Trophoblast cell (in vitro differentiated cells and primary cell): ENCODE measurements around the gene CCDC112.

Source experiments
- DNase-seq, 2 donors: peaks; one replicate each; pipeline ENCODE4 v3.0.0-alpha.2; 2016
- H2AFZ ChIP-seq: 2 replicates; pipeline ENCODE4 v1.6.1; 2013; ENCODE audit warnings: low read length, moderate library complexity, mild to moderate bottlenecking; ENCODE audit not compliant: insufficient read depth, poor library complexity
- H2AK5ac ChIP-seq: 2 replicates; pipeline ENCODE4 v1.6.1; 2013; ENCODE audit warnings: mild to moderate bottlenecking, low read length
- H2BK120ac ChIP-seq: 2 replicates; pipeline ENCODE4 v1.6.1; 2013; ENCODE audit warnings: low read length, mild to moderate bottlenecking, moderate library complexity; ENCODE audit not compliant: insufficient read depth, poor library complexity
- H2BK12ac ChIP-seq: 2 replicates; pipeline ENCODE4 v1.6.1; 2013; ENCODE audit warnings: mild to moderate bottlenecking, low read length, moderate library complexity
- H2BK5ac ChIP-seq: 2 replicates; pipeline ENCODE4 v1.6.1; 2013; ENCODE audit warnings: low read length, low read depth, moderate library complexity, mild to moderate bottlenecking; ENCODE audit not compliant: poor library complexity
- H3K14ac ChIP-seq: 2 replicates; pipeline ENCODE4 v1.6.1; 2013; ENCODE audit warnings: mild to moderate bottlenecking, low read length
- H3K18ac ChIP-seq: 2 replicates; pipeline ENCODE4 v1.6.1; 2013; ENCODE audit warnings: mild to moderate bottlenecking, low read length
- H3K23ac ChIP-seq: 2 replicates; pipeline ENCODE4 v1.6.1; 2013; ENCODE audit warnings: low read length
- H3K27ac ChIP-seq: 2 replicates; pipeline ENCODE4 v1.5.1; 2013; ENCODE audit warnings: low read depth, mild to moderate bottlenecking, inconsistent platforms, low read length, moderate library complexity
- H3K27me3 ChIP-seq: 2 replicates; pipeline ENCODE4 v1.6.1; 2013; ENCODE audit warnings: inconsistent platforms, mild to moderate bottlenecking, low read length, moderate library complexity; ENCODE audit not compliant: insufficient read depth
- H3K36me3 ChIP-seq, 2 experiments: 1 replicate in 1 of 2; 2 replicates in 1 of 2; pipeline ENCODE4 v1.6.1; 2013; ENCODE audit warnings: low read length in 2 of 2, mild to moderate bottlenecking in 2 of 2, moderate library complexity in 1 of 2; ENCODE audit not compliant: insufficient read depth in 2 of 2, control insufficient read depth in 1 of 2
- H3K4ac ChIP-seq: 2 replicates; pipeline ENCODE4 v1.6.1; 2013; ENCODE audit warnings: low read depth, mild to moderate bottlenecking, low read length, moderate library complexity
- H3K4me1 ChIP-seq, 2 experiments: 1 replicate in 1 of 2; 2 replicates in 1 of 2; pipeline ENCODE4 v1.6.1; 2013; ENCODE audit warnings: low read length in 2 of 2, mild to moderate bottlenecking in 2 of 2, moderate library complexity in 1 of 2; ENCODE audit not compliant: insufficient read depth in 2 of 2, control insufficient read depth in 1 of 2
- H3K4me2 ChIP-seq: 2 replicates; pipeline ENCODE4 v1.6.1; 2013; ENCODE audit warnings: inconsistent platforms, mild to moderate bottlenecking, low read length, moderate library complexity
- H3K4me3 ChIP-seq: 2 replicates; pipeline ENCODE4 v1.5.1; 2013; ENCODE audit warnings: mild to moderate bottlenecking, low read depth, low read length, inconsistent platforms
- H3K79me1 ChIP-seq: one replicate; pipeline ENCODE4 v1.6.1; 2013; ENCODE audit warnings: low read length
- H3K79me2 ChIP-seq: 2 replicates; pipeline ENCODE4 v1.6.1; 2013; ENCODE audit warnings: low read length, mild to moderate bottlenecking; ENCODE audit not compliant: control insufficient read depth, insufficient read depth, poor library complexity
- H3K9ac ChIP-seq: 2 replicates; pipeline ENCODE4 v1.6.1; 2013; ENCODE audit warnings: mild to moderate bottlenecking, low read length
- H3K9me3 ChIP-seq: 2 replicates; pipeline ENCODE4 v1.6.1; 2013; ENCODE audit warnings: low read depth, mild to moderate bottlenecking, control low read depth, inconsistent platforms, low read length; ENCODE audit not compliant: insufficient read depth
- H4K12ac ChIP-seq: 2 replicates; pipeline ENCODE4 v1.6.1; 2013; ENCODE audit warnings: low read depth, mild to moderate bottlenecking, low read length, moderate library complexity
- H4K8ac ChIP-seq: 2 replicates; pipeline ENCODE4 v1.6.1; 2013; ENCODE audit warnings: low read depth, mild to moderate bottlenecking, low read length, moderate library complexity
- H4K91ac ChIP-seq: one replicate; pipeline ENCODE4 v1.6.1; 2013; ENCODE audit warnings: low read depth, mild to moderate bottlenecking, low read length, moderate library complexity
- WGBS: extraction: QIAGEN DNeasy Blood & Tissue Kit; methylation state at CpG from one replicate; pipeline ENCODE4 v1.1.7; 2013; ENCODE audit warnings: missing lambda C conversion rate; ENCODE audit not compliant: insufficient read length, insufficient coverage; ENCODE audit errors: extremely low coverage; 5-methylcytosine and 5-hydroxymethylcytosine counted together

Gene CCDC112

DNA sequence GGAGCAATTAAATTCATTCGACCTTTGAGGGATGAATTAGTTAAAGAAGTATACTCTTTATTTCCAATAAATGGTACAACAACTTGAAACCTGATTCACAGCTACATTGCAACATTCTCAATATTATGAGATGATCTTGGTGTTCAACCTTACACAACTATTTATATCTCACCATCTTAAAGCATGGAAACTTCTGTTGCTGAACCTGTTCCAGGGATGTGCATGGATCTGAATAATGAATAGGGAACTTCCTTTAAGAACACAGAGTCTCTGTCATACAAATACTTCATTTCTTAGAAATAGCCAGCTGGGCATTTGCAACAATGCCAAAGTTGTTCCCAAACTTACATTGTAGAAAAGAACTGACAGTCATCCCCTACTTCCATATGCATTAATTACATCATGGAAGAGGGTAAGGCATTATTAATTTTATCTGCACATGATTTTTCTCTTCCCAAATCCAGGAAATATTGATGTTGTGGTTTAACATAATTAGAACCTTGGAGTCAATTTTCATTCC, 39.8 kb upstream of the CCDC112 start:
- DNase-seq: peak in 1 of 2 donors; percentile 13
- Histone ChIP-seq H2AFZ (no peak overlapping the region), H4K8ac (no peak overlapping the region), H3K9me3 (no peaks in the 10 kb centered on the region), H3K27ac (no peak overlapping the region), H3K27me3 (no peaks in the 10 kb centered on the region), H3K23ac (no peak overlapping the region), H3K4me3 (no peak overlapping the region), H3K18ac (no peak overlapping the region), H2BK12ac (no peak overlapping the region), H3K9ac (no peak overlapping the region), H3K4ac (no peak overlapping the region), H2BK5ac (no peak overlapping the region), H4K91ac (no peak overlapping the region), H3K79me1 (no peaks in the 10 kb centered on the region), H3K4me2 (no peak overlapping the region), H3K14ac (no peak overlapping the region), H3K79me2 (no peaks in the 10 kb centered on the region), H4K12ac (no peak overlapping the region), H2AK5ac (no peak overlapping the region), H2BK120ac (no peak overlapping the region), H3K4me1 (no peaks in the 10 kb centered on the region), H3K36me3 (no peaks in the 10 kb centered on the region)
- no CpG with 5 or more reads among the region's 1 CpG for WGBS

- Histone ChIP-seq H3K36me3 (no peaks in the 10 kb centered on the region), H3K23ac (no peak overlapping the region), H2BK120ac (no peak overlapping the region), H3K9me3 (no peaks in the 10 kb centered on the region), H3K4me1 (no peaks in the 10 kb centered on the region), H2AK5ac (no peak overlapping the region), H3K4me3 (no peak overlapping the region), H3K18ac (no peak overlapping the region), H4K8ac (no peak overlapping the region), H3K9ac (no peak overlapping the region), H4K12ac (no peak overlapping the region), H4K91ac (no peak overlapping the region), H3K14ac (no peak overlapping the region), H3K4ac (no peak overlapping the region), H2BK12ac (no peak overlapping the region), H3K4me2 (no peak overlapping the region), H2BK5ac (no peak overlapping the region), H3K79me1 (no peaks in the 10 kb centered on the region), H3K27me3 (no peaks in the 10 kb centered on the region), H3K79me2 (no peaks in the 10 kb centered on the region), H3K27ac (no peak overlapping the region), H2AFZ (no peak overlapping the region)
- no peak for DNase-seq
- no CpG with 5 or more reads among the region's 2 CpGs for WGBS
These were observed 38.8 kb upstream of the CCDC112 start for GRCh38 chr5:115335301-115335700.

- H2BK120ac ChIP-seq: no peak overlapping the region
- H4K91ac ChIP-seq: no peak overlapping the region
- H2BK12ac ChIP-seq: no peak overlapping the region
- H3K36me3 ChIP-seq: no peaks in the 10 kb centered on the region
- H3K9me3 ChIP-seq: no peaks in the 10 kb centered on the region
- no peak overlapping the region for H3K9ac ChIP-seq
- DNase-seq: no peak
- no peak overlapping the region for H3K23ac ChIP-seq
- H3K18ac ChIP-seq: no peak overlapping the region
- no peak overlapping the region for H3K4ac ChIP-seq
- no peak overlapping the region for H3K27ac ChIP-seq
- no peak overlapping the region for H4K8ac ChIP-seq
- H2BK5ac ChIP-seq: no peak overlapping the region
- H3K79me1 ChIP-seq: no peaks in the 10 kb centered on the region
- H3K79me2 ChIP-seq: no peaks in the 10 kb centered on the region
- H2AK5ac ChIP-seq: no peak overlapping the region
- H3K4me3 ChIP-seq: no peak overlapping the region
- WGBS: no CpG with 5 or more reads among the region's 1 CpG
- no peak overlapping the region for H3K14ac ChIP-seq
- no peak overlapping the region for H3K4me2 ChIP-seq
- H4K12ac ChIP-seq: no peak overlapping the region
- no peak overlapping the region for H2AFZ ChIP-seq
- no peaks in the 10 kb centered on the region for H3K4me1 ChIP-seq
- no peaks in the 10 kb centered on the region for H3K27me3 ChIP-seq
These were observed 36.7 kb upstream of the CCDC112 start for GRCh38 chr5:115333164-115333563.

GRCh38 chr5:115330830-115331229, 34.4 kb upstream of the CCDC112 start:
- no peak overlapping the region for H4K12ac ChIP-seq

More at GRCh38 chr5:115330830-115331229, 34.4 kb upstream of the CCDC112 start:
- WGBS: no CpG with 5 or more reads among the region's 2 CpGs
- H3K36me3 ChIP-seq: no peaks in the 10 kb centered on the region
- no peak overlapping the region for H2AK5ac ChIP-seq
- DNase-seq: no peak
- H3K9ac ChIP-seq: no peak overlapping the region
- no peak overlapping the region for H3K4ac ChIP-seq
- H3K18ac ChIP-seq: no peak overlapping the region
- no peak overlapping the region for H3K4me2 ChIP-seq
- H2AFZ ChIP-seq: no peak overlapping the region
- no peaks in the 10 kb centered on the region for H3K27me3 ChIP-seq
- no peaks in the 10 kb centered on the region for H3K79me1 ChIP-seq
- H4K91ac ChIP-seq: no peak overlapping the region
- no peak overlapping the region for H4K8ac ChIP-seq
- H2BK12ac ChIP-seq: no peak overlapping the region
- no peaks in the 10 kb centered on the region for H3K79me2 ChIP-seq
- H2BK5ac ChIP-seq: no peak overlapping the region
- no peaks in the 10 kb centered on the region for H3K4me1 ChIP-seq
- H3K23ac ChIP-seq: no peak overlapping the region
- H3K14ac ChIP-seq: no peak overlapping the region
- no peak overlapping the region for H3K27ac ChIP-seq
- no peak overlapping the region for H2BK120ac ChIP-seq
- H3K4me3 ChIP-seq: no peak overlapping the region
- no peaks in the 10 kb centered on the region for H3K9me3 ChIP-seq
